GM21528 (cell line): ENCODE results near the gene COL16A1.

ENCODE experiments used
- ATAC-seq: cut with Tn5 transposase; IDR thresholded peaks from one replicate; pipeline ENCODE4 v1.9.1; 2021; ENCODE audit warnings: mild to moderate bottlenecking, moderate library complexity; ENCODE audit not compliant: unreplicated experiment, low FRiP score

The COL16A1 gene

DNA sequence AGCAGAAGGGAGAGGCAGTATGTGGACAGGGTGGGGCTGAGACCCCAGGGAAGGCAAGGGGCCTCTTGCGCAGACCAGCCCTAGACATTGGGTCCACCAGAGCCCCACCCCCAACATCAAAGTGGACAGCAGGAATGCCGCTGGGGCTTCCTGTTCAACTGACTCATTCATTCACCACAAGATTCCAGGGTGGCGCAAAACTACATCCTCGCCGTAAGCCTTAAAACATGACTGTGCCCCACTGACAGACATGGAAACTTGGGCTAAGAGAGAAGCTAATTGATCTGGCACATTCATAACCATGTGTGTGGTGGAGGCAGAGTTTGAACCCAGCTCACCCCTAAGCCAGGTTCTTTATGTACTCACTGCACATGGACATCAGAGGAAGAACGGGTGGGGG, 14.0 kb downstream of the COL16A1 start:
- ATAC-seq = no peak

DNA sequence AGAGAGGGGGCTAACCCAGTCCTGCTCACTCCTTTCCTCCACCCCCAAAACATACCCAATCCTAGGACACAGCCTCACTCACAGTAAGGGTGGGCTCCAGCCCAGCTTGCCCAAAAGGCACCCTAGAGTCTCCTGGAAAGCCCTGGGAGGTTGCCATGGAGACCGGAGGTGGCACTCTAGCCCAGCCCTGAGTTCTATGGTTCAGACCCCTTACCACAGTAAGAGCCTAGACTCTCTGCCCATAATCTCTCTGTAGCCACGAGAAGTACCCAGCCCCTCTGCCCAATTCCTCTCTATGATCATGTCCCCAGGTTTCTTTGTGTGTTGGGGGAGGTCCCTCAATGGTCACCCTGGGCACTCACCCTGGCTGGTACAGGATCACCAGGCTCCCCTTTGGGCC, 14.4 kb downstream of the COL16A1 start:
- no peak for ATAC-seq

GRCh38 chr1:31688233-31688918, 15.4 kb downstream of the COL16A1 start:
- ATAC-seq = no peak

DNA sequence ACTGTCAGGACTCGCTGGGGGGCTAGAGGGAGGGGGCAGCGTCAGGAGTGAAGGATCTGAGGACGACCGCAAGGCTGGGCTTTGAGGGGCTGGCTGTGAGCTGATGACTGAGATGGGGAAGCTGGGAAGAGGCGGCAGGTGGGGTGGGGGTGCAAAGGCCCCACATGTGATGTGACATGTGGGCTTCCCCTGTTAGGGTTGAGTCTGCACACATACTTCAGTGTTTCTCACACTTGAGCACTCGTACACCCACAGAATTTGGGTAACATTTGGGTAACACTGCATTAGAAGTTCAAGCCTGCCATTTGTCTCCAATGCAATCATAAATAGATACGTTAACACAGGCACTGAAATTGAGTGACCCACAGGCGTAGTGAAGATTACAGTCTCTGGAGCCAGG, 16.2 kb downstream of the COL16A1 start:
- ATAC-seq = no peak

DNA sequence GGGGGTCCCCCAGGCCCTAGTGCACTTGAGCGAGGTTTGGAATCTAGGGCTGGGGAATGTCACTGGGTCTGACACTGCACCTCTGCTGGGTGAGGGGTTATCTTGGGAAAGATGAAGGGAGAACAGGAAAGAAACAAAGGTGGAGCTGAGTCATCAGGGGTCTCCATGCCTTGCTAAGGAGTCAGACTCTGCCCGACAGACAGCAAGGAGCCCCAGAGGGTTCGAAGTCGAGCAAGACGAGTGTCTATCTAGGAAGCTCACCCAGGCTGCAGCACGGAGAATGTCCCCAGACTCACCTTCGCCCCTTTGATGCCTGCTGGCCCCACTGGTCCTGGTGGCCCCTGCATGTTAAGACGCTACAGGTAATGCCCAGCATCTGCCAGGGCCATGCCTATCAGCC, 18.0 kb downstream of the COL16A1 start:
- no peak for ATAC-seq

GRCh38 chr1:31683997-31684396, 19.8 kb downstream of the COL16A1 start:
- no peak for ATAC-seq

- ATAC-seq = no peak
These were observed 22.4 kb downstream of the COL16A1 start for GRCh38 chr1:31681415-31681814.

DNA sequence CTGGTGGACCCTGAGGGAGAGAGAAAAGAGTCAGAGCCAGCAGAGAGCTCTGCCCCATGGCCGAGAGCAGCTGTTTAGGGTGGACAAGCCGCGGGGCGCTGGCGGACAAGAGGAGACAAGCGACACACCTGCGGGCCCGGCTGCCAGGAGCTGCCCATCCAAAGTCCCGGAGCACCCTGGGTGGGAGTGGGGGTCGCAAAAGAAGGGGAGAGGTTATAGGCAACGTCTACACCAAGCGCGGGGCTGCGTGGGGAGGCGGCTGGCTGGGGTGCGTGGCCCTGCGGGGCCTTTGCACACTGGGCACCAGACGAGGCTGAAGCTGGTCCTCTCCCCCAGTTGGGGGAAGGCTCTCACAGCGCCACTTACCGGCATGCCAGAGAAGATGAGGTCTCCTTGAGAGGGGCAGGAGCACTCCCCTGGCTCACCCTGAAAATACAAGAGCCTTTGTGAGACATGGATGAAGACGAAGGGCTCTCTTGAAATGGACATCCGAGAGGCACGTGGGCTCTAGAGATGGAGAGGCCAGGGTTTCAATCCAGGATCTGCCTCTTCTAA, 24.1 kb downstream of the COL16A1 start:
- no peak for ATAC-seq

GRCh38 chr1:31679091-31679490, 24.7 kb downstream of the COL16A1 start:
- ATAC-seq = no peak

DNA sequence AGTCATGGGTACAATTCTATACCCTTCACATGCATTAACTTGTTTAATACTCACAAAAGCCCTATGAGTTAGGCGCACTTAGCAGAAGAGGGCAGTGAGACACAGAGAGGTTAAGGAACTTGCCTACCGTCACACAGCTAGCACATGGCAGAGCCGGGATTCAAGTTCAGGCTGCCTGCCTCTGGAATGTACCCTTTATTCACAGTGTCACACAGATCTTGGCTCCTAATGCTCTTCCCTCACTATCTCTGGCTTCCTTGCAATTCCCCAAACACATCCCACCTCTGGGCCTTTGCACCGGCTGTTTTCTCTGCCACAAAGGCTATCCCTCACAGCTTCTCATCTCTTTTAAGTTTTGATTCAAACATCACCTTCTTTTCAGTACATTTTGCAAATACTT, 25.1 kb downstream of the COL16A1 start:
- ATAC-seq = no peak

DNA sequence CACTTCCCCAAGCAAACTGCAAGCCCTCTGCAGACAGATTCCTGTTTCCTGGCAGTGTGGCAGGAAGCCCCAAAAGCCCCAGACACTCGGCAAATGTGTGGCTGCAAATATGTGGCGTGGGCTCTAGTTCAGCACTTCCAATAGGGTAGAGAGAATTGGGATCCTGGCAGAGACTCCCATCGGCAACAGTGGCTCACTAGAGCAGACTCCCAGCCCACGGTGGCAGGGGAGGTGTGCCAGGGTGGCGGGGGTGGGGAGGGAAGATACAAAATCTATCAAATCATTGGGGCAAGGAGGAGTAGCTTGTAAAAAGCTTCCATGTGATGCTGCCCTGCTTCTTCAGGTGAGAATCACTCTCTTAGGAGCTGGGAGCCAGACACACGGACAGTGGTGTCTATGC, 25.9 kb downstream of the COL16A1 start:
- no peak for ATAC-seq

GRCh38 chr1:31677401-31677800, 26.4 kb downstream of the COL16A1 start:
- ATAC-seq = no peak

GRCh38 chr1:31675756-31676155, 28.1 kb downstream of the COL16A1 start:
- ATAC-seq = no peak

DNA sequence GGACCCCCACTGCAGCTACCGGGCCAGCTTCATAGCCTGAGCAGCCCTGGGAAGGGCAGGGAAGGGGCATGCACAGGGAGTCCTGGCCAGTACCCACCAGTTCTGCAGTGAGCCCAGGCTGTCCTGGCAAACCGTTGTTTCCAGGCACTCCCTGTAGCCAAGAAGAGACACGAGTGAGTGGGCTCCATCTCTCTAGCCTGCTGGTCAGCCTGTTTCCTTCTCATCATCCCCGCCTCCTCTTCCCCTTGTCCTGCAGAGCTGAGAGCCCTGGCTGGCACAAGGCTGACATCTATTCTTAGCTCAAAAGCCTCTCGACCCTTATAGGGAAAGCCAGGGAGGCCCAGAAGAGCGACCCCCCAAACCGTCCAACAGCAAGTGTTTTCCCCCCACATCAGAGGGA, 28.7 kb downstream of the COL16A1 start:
- ATAC-seq = no peak

DNA sequence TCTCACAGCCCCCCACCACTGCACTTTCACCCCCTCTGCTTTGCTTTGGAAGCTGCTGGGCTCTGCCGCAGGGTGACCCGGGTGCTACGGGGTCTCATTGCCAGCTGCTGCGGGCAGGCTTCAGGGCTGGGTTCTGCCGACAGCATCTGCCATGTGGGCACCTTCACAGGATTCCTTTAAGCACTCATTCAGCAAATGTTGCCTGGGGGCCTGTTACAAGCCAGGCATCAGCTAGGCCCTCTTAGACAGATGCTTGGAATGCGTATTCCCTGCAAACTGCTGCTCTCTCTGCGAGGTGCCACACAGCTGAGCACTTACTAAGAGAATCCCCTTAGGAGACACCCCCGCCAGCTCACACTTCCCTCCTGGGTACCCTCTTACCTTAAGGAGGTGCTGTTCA, 29.2 kb downstream of the COL16A1 start:
- ATAC-seq = no peak

- no peak for ATAC-seq
These were observed 30.4 kb downstream of the COL16A1 start for GRCh38 chr1:31673433-31673832.

- no peak for ATAC-seq
These were observed 30.8 kb downstream of the COL16A1 start for GRCh38 chr1:31672986-31673385.

- no peak for ATAC-seq
These were observed 32.1 kb downstream of the COL16A1 start for GRCh38 chr1:31671561-31672201.

- no peak for ATAC-seq
These were observed 32.7 kb downstream of the COL16A1 start for GRCh38 chr1:31671147-31671546.

- ATAC-seq = no peak
These were observed 33.2 kb downstream of the COL16A1 start for GRCh38 chr1:31670593-31670964.

DNA sequence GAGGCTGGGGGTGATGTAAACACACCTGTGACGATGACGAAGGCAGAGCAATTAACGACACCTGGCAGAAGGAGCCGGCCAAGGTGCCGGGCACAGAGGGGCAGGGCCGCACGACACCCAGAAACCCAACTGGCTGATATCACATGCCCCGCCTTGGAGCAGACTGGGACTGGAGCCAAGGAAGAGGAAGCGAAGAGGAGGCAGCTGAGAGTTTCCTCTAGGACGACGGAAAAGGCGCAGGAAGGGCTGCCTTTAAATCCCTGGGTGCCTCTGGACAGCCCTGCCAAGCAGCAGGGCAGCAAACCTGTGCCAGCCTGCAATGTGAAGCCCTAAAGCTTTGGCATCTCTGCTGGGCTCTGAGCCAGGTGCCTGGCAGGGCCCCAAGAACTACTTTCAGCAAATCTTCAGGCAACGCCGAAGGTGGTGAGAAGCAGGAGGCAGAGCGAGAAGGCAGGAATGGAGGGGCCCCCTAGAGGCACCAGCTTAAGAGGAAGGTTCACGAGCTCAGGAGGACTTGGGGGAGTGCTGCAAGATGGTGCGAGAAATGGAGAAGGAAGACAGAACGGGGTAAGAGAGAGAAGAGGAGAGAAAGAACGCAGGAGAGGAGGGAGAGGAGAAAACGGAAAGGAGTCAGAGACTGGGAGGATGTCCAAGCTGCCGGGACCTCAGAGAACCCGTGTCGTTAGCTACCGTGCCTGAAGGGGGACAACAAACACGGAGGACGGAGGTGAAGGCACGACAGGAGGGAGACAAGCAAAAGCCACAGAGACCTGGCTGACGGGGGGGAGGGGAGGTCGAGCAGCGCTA, 33.8 kb downstream of the COL16A1 start:
- no peak for ATAC-seq
